Activated naive CD8-positive, alpha-beta T cell (primary cell): ENCODE data around the gene TIAM1.

Experiments used
- H3K27ac Mint-ChIP-seq: one replicate; pipeline ENCODE4 v1.8.0; 2021; ENCODE audit warnings: mixed read lengths
- H3K27me3 Mint-ChIP-seq: one replicate; pipeline ENCODE4 v1.8.0; 2021; ENCODE audit warnings: mixed read lengths
- H3K36me3 Mint-ChIP-seq: one replicate; pipeline ENCODE4 v1.8.0; 2021; ENCODE audit warnings: mixed read lengths
- H3K4me1 Mint-ChIP-seq: one replicate; pipeline ENCODE4 v1.8.0; 2021; ENCODE audit warnings: low read depth, mixed read lengths
- H3K4me3 Mint-ChIP-seq: one replicate; pipeline ENCODE4 v1.8.0; 2021; ENCODE audit warnings: mild to moderate bottlenecking, mixed read lengths
- H3K9me3 Mint-ChIP-seq: one replicate; pipeline ENCODE4 v1.8.0; 2021; ENCODE audit warnings: low read depth, mixed read lengths

TIAM1 gene

DNA sequence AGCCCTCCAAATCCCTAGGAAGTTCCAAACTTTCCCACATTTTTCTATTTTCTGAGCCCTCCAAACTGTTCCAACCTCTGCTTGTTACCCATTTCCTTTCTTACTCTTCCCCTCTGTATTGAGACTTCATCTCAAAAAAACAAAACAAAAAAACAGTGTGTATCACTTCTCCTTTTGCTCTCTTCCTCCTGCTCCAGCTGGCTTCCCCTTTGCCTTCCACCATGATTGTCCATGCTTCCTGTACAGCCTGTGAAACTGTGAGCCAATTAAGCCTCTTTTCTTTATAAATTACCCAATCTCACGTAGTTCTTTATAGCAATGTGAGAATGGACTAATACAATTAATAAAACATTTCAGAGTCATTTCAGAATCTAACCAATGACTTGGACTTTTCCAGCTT, 236.2 kb downstream of the TIAM1 start:
- no peak overlapping the region for H3K27ac Mint-ChIP-seq
- H3K36me3 Mint-ChIP-seq, result peaks cover 4% of the 10 kb centered on the region
- H3K9me3 Mint-ChIP-seq, result no peaks in the 10 kb centered on the region
- H3K27me3 Mint-ChIP-seq, result no peaks in the 10 kb centered on the region
- peaks cover 10% of the 10 kb centered on the region for H3K4me1 Mint-ChIP-seq
- H3K4me3 Mint-ChIP-seq, result no peak overlapping the region

DNA sequence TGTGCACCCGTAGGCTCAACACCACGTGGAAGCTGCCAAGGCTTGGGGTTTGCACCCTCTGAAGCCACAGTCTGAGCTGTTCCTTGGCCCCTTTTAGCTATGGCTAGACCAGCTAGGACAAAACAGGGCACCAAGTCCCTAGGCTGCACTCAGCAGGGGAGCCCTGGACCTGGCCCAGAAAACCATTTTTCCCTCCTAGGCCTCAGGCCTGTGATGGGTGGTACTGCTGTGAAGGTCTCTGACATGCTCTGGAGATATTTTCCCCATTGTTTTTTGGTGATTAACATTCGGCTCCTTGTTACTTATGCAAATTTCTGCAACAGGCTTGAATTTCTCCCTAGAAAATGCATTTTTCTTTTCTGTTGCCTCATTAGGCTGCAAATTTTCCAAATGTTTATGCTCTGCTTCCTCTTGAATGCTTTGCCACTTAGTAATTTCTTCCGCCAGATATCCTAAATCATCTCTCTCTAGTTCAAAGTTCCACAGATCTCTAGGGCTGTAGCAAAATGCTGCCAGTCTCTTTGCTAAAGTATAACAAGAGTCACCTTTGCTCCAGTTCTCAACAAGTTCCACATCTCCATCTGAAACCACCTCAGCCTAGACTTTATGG, 236.8 kb downstream of the TIAM1 start:
- Mint-ChIP-seq H3K27ac (no peak overlapping the region), H3K27me3 (no peaks in the 10 kb centered on the region), H3K36me3 (peaks cover 4% of the 10 kb centered on the region), H3K9me3 (no peaks in the 10 kb centered on the region), H3K4me1 (peaks cover 14% of the 10 kb centered on the region), H3K4me3 (no peak overlapping the region)

DNA sequence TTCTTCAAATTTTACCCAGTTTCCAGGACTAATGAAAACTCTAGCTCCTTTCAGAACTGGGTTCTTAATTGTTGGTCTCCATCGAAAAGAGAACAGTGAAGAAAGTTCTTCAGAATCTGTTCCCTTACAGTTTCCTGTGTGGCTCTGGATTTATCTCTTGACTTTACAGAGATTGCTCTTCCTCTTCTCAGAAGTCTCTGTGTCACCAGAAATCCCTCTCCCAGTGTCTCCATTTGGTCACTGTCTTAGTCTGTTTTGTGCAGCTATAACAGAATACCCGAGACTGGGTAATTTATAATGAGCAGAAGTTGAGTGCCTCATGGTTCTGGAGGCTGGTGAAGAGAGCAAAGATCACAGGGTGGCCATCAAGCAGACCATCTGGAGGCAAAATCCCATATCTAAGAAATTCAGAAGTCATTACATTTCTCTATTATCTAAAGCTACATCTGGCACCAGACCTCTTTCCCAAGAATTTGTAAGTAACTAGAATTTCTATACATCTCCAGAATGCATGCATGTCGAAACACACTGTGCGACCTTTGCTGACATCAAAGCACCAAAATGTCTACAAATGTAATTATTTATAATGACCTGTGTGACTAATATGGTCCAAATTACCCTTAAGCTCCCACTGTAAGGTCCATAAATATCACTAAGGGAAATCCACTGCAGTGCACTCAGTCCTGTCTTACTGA, 240.3 kb downstream of the TIAM1 start:
- Mint-ChIP-seq H3K27me3 (no peaks in the 10 kb centered on the region), H3K27ac (no peak overlapping the region), H3K4me3 (no peak overlapping the region), H3K4me1 (peaks cover 18% of the 10 kb centered on the region), H3K36me3 (peaks cover 4% of the 10 kb centered on the region), H3K9me3 (no peaks in the 10 kb centered on the region)

- no peak overlapping the region for H3K27ac Mint-ChIP-seq
- H3K4me3 Mint-ChIP-seq, result no peak overlapping the region
- H3K9me3 Mint-ChIP-seq, result no peaks in the 10 kb centered on the region
These were observed 240.9 kb downstream of the TIAM1 start for GRCh38 chr21:31103163-31103562.

DNA sequence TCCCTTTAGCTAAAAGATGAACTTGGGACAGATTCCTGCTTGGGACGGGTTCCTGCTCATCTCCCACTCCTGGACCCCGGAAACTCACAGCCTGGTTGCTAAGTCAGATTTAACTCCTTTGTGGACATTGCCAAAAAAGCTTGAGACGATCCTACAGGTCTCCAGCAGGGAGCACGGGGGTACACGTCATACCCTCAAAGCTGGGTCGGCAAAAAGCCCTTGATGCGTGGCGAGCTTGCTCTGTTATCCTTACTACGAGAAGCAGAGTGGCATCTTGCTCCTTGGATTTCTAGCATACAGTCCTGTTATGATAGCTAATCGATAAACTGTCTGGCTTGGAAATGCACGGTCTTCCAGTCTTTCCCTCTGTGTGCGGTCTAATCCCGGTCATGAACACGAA, 244.9 kb downstream of the TIAM1 start:
- Mint-ChIP-seq H3K9me3 (peaks cover 6% of the 10 kb centered on the region), H3K27ac (no peak overlapping the region), H3K36me3 (peaks cover 5% of the 10 kb centered on the region), H3K4me3 (no peak overlapping the region), H3K27me3 (peaks cover 4% of the 10 kb centered on the region), H3K4me1 (peaks cover 22% of the 10 kb centered on the region)

More at GRCh38 chr21:31103163-31103562, 240.9 kb downstream of the TIAM1 start:
- peaks cover 4% of the 10 kb centered on the region for H3K36me3 Mint-ChIP-seq
- no peaks in the 10 kb centered on the region for H3K27me3 Mint-ChIP-seq
- H3K4me1 Mint-ChIP-seq, result peaks cover 22% of the 10 kb centered on the region

GRCh38 chr21:31098576-31099005, 245.5 kb downstream of the TIAM1 start:
- peaks cover 8% of the 10 kb centered on the region for H3K27me3 Mint-ChIP-seq
- H3K27ac Mint-ChIP-seq, result no peak overlapping the region
- peaks cover 19% of the 10 kb centered on the region for H3K4me1 Mint-ChIP-seq
- peaks cover 9% of the 10 kb centered on the region for H3K36me3 Mint-ChIP-seq
- H3K9me3 Mint-ChIP-seq, result peaks cover 6% of the 10 kb centered on the region
- no peak overlapping the region for H3K4me3 Mint-ChIP-seq

DNA sequence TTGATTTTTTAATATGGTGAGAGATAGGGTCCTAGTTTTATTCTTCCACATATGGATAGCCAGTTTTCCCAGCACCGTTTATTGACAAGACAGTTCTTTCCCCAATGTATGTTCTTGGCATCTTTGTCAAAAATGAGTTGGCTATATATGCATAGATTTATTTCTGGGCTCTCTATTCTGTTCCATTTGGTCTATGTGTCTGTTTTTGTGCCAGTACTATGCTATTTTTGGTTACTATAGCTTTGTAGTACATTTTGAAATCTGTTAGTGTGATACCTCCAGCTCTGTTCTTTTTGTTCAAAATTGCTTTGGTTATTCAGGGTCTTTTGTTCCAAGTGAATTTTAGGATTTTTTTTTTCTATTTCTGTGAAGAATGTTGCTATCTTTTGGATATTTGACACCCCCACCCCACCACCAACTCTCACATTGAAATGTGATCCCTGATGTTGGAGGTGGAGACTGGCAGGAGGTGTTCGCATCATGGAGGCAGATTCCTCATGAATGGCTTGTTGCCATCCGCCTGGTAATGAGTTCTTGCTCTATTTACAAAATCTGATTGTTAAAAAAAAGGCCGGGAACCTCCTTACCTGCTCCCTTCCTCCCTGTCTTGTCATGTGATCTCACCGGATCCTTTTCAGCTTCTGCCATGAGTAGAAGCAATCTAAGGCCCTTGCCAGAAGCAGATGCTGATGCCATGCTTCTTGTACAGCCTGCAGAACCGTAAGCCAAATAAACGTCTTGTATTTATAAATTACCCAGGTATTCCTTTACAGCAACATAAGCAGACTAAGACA, 251.0 kb downstream of the TIAM1 start:
- peaks cover 8% of the 10 kb centered on the region for H3K27me3 Mint-ChIP-seq
- no peak overlapping the region for H3K27ac Mint-ChIP-seq
- peaks cover 13% of the 10 kb centered on the region for H3K36me3 Mint-ChIP-seq
- H3K4me1 Mint-ChIP-seq, result no peaks in the 10 kb centered on the region
- H3K4me3 Mint-ChIP-seq, result no peak overlapping the region
- peaks cover 6% of the 10 kb centered on the region for H3K9me3 Mint-ChIP-seq

- Mint-ChIP-seq H3K4me1 (peaks cover 2% of the 10 kb centered on the region), H3K27me3 (peaks cover 10% of the 10 kb centered on the region), H3K9me3 (peaks cover 6% of the 10 kb centered on the region)
These were observed 253.7 kb downstream of the TIAM1 start for GRCh38 chr21:31090376-31090775.

GRCh38 chr21:31088474-31088751, 255.6 kb downstream of the TIAM1 start:
- Mint-ChIP-seq H3K27me3 (peaks cover 2% of the 10 kb centered on the region), H3K9me3 (no peaks in the 10 kb centered on the region), H3K4me3 (no peak overlapping the region), H3K4me1 (peaks cover 2% of the 10 kb centered on the region), H3K36me3 (peaks cover 3% of the 10 kb centered on the region), H3K27ac (no peak overlapping the region)

More at GRCh38 chr21:31090376-31090775, 253.7 kb downstream of the TIAM1 start:
- Mint-ChIP-seq H3K36me3 (peaks cover 13% of the 10 kb centered on the region), H3K27ac (no peak overlapping the region), H3K4me3 (no peak overlapping the region)

GRCh38 chr21:31087639-31088473, 256.2 kb downstream of the TIAM1 start:
- Mint-ChIP-seq H3K36me3 (peaks cover 3% of the 10 kb centered on the region), H3K4me3 (peak overlapping the region; percentile 38), H3K27me3 (peaks cover 2% of the 10 kb centered on the region), H3K27ac (no peak overlapping the region), H3K4me1 (peaks cover 2% of the 10 kb centered on the region), H3K9me3 (no peaks in the 10 kb centered on the region)

DNA sequence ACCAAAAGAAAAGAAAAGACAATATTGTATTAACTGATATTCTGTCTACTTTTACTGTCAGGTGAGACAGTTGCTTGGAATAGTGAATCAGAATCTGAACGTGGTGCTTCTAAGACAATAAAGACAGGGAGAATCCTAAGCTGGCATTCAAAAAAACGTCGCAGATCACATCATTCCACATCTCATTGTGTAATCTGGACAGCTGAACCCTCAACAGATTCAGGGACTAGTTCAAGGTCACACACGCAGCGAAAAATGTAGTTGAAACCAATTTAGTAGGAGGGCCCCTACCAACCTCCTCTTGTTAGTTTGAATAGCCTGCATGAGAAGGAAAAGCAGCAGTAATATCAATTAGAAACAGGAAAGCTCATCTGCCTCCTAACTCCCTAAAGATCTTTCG, 259.4 kb downstream of the TIAM1 start:
- Mint-ChIP-seq H3K9me3 (no peaks in the 10 kb centered on the region), H3K27me3 (peaks cover 2% of the 10 kb centered on the region), H3K4me1 (peaks cover 2% of the 10 kb centered on the region), H3K4me3 (no peak overlapping the region), H3K27ac (no peak overlapping the region), H3K36me3 (no peaks in the 10 kb centered on the region)

DNA sequence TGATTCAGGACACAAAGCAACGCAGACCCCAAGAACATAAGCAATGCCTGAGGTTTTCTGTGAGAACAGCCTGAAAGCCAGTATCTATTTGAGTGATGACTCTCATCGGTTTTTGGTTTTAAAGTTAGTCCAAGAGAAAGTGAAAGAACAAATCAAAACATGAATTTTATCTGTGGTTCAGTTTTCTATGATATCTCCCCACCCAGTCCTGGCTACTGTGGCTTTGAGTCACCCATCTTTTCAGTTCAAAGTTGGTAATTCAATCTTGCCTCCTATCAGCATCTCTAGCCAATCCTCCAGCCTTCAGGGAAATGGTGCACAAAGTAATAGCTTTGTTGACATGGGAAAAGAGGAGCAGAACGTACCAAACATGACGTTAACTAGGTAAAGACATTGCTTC, 265.3 kb downstream of the TIAM1 start:
- no peaks in the 10 kb centered on the region for H3K36me3 Mint-ChIP-seq

DNA sequence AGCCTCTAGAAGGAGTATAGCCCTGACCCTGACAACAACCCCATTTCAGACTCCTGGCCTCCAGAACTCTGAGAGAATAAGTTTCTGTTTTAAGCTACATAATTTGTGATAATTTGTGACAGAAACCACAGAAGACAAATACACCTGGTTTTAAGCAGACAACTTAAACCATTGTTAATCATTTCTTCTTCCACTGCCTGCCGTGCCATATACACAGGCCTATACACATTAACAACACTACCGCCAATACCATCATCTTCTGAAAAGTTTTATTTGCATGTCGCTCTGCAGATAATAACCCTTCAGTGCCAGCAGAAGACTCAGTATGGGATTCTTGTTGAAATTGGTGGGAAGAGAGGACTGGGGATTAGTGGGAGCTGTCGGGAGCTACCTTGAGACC, 265.8 kb downstream of the TIAM1 start:
- H3K27ac Mint-ChIP-seq, result no peak overlapping the region
- H3K4me1 Mint-ChIP-seq, result no peaks in the 10 kb centered on the region
- H3K4me3 Mint-ChIP-seq, result no peak overlapping the region
- no peaks in the 10 kb centered on the region for H3K9me3 Mint-ChIP-seq
- H3K27me3 Mint-ChIP-seq, result peaks cover 6% of the 10 kb centered on the region
- H3K36me3 Mint-ChIP-seq, result no peaks in the 10 kb centered on the region

More for the DNA sequence above, 265.3 kb downstream of the TIAM1 start:
- no peak overlapping the region for H3K4me3 Mint-ChIP-seq
- H3K4me1 Mint-ChIP-seq, result no peaks in the 10 kb centered on the region
- no peak overlapping the region for H3K27ac Mint-ChIP-seq
- peaks cover 6% of the 10 kb centered on the region for H3K27me3 Mint-ChIP-seq
- no peaks in the 10 kb centered on the region for H3K9me3 Mint-ChIP-seq

DNA sequence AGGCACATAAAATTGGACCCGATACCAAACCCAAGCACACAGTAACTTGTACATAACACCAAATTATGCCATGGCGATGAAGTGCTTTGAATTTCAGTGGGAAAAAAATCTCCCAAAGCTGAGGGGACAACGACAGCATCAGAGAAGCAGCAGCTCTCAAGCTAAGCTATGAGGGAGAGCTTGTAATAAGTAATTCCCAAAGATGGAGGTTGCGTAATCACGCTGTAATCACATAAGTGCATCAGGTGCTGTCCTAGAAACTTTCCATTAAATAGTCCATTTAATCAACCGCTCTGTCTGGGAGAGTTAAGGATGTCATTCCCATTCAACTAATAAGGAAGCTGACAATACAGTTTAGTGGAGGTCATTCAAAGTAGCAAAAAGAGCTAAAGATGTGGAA, 268.2 kb downstream of the TIAM1 start:
- Mint-ChIP-seq H3K27me3 (peaks cover 15% of the 10 kb centered on the region), H3K4me3 (no peak overlapping the region), H3K4me1 (no peaks in the 10 kb centered on the region), H3K27ac (no peak overlapping the region), H3K36me3 (no peaks in the 10 kb centered on the region), H3K9me3 (no peaks in the 10 kb centered on the region)

GRCh38 chr21:31072533-31072932, 271.5 kb downstream of the TIAM1 start:
- no peaks in the 10 kb centered on the region for H3K9me3 Mint-ChIP-seq
- H3K4me3 Mint-ChIP-seq, result no peak overlapping the region
- peaks cover 17% of the 10 kb centered on the region for H3K27me3 Mint-ChIP-seq
- no peaks in the 10 kb centered on the region for H3K36me3 Mint-ChIP-seq
- H3K4me1 Mint-ChIP-seq, result no peaks in the 10 kb centered on the region
- H3K27ac Mint-ChIP-seq, result no peak overlapping the region
